Measurements from ENCODE around the gene MYH14. TPM values are rescaled to one million over a fixed set of nuclear protein-coding genes. Genes with fewer than 3 reads are reported as not detected.

Gene MYH14
- total and polyA plus RNA-seq, 2 of the 8 experiments (the other 6 are each of a cell fraction or from before 2014, with no cell fraction given), result 17.3 to 28.6 TPM

DNA sequence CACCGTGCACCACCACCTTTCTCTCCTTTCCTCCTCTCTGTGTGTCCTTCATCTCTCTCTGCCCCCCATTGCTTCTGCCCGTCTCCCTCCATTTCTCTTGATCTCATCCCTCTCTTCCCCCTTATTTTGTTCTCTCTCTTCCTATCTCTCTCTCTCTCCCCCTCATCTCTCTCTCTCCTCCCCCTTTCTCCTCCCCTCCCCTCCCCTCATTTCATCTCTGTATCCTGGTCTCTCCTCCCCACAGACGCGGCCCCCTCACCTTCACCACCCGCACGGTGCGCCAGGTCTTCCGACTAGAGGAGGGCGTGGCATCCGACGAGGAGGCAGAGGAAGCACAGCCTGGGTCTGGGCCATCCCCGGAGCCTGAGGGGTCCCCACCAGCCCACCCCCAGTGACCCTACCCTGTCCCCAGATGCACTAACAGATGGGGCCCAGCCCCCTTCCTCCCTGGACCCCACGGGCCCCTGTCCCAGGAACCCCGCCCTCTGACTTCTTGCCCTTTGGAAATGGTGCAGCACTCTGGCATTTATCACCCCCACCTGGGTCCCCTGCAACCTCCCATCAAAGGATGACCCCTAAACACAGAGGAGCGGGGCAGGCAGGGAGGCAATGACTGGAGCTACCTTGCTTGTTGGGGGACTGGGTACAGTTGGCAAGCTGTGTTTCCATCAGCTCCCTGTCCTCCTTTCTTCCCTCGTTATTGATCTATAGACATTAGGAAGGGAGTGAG, 106.1 kb downstream of the MYH14 start:
- no peak overlapping the region for H3K18ac ChIP-seq (ENCODE audit: extremely low read depth, low read length)
- DNase-seq (ENCODE audit: low read depth in 1 of 2, low spot score in 2 of 2), result no peak
- H2BK120ac ChIP-seq (replicated peaks; ENCODE audit: low read depth, low read length), result no peak overlapping the region
- peaks cover 5 to 12% (median 9%) of the 10 kb centered on the region in 4 experiments for H3K4me1 ChIP-seq (replicated peaks in 1 of 4; ENCODE audit: control insufficient read depth in 3 of 4, insufficient read depth in 4 of 4, low read length in 3 of 4)
- 0 out of 2 replicates have a peak overlapping the region, but pooled peaks have one; percentile 31 for H2BK15ac ChIP-seq (ENCODE audit: low read length)
- no peak overlapping the region for H3K27ac ChIP-seq (ENCODE audit: low read depth, low read length)
- H2AFZ ChIP-seq (ENCODE audit: low read length), result no peak overlapping the region
- 0 out of 2 replicates have a peak overlapping the region, but pooled peaks have one; percentile 14 for H2BK12ac ChIP-seq (ENCODE audit: low read depth, low read length)
- H4K8ac ChIP-seq (ENCODE audit: extremely low read depth, insufficient read depth, low read length), result no peak overlapping the region
- no peak for TF ChIP-seq CBX5 (IDR thresholded peaks at IDR 0.05; ENCODE audit: low read depth, low read length)
- no peak for FAIRE-seq
- H4K5ac ChIP-seq (ENCODE audit: insufficient read length, low read depth, low read length), result no peak overlapping the region
- H3K14ac ChIP-seq (ENCODE audit: insufficient read length), result no peak overlapping the region
- H3K27me3 ChIP-seq (replicated peaks in 1 of 4; ENCODE audit: control insufficient read depth in 3 of 4, extremely low read depth in 1 of 4, insufficient read depth in 3 of 4, low read length in 3 of 4), result peaks cover 0 to 17% (median 1%) of the 10 kb centered on the region in 4 experiments; a peak in 3 of 7 replicates
- no peak overlapping the region for H3K23ac ChIP-seq (ENCODE audit: insufficient read length)
- no peak overlapping the region for H4K91ac ChIP-seq (replicated peaks; ENCODE audit: insufficient read length, low read length)
- H3K79me1 ChIP-seq (ENCODE audit: low read depth, low read length), result no peaks in the 10 kb centered on the region
- H3K4ac ChIP-seq (replicated peaks; ENCODE audit: insufficient read length, low read depth, low read length), result no peak overlapping the region
- H3K4me3 ChIP-seq (ENCODE audit: extremely low read depth in 1 of 4, insufficient read depth in 2 of 4, low read depth in 3 of 4, low read length in 4 of 4), result no peak overlapping the region
- ChIA-PET POLR2A (ENCODE audit: partially characterized antibody) (interaction anchor here (0.9 to 1.2 kb wide), 4 partner anchors 9 to 75 kb away, joined by 3 to 5 read pairs (median 3); no protein-coding TSS in a partner anchor), CTCF (ENCODE audit: partially characterized antibody) (interaction anchor here (1.0 to 1.8 kb wide), 2 partner anchors 10 to 41 kb away, joined by 3 to 4 read pairs; no protein-coding TSS in a partner anchor)
- H3K4me2 ChIP-seq (ENCODE audit: insufficient read depth in 1 of 2, low read depth in 2 of 2, low read length in 2 of 2), result no peak overlapping the region
- peaks cover 16% of the 10 kb centered on the region for H3K23me2 ChIP-seq (ENCODE audit: low read depth, low read length)
- H2BK5ac ChIP-seq (ENCODE audit: low read depth, low read length), result no peak overlapping the region
- H2AK5ac ChIP-seq (ENCODE audit: low read depth, low read length), result no peak overlapping the region
- H2BK20ac ChIP-seq (ENCODE audit: low read length), result no peak overlapping the region
- H3K79me2 ChIP-seq (ENCODE audit: control insufficient read depth in 1 of 2, insufficient read depth in 2 of 2, low read length in 2 of 2), result no peaks in the 10 kb centered on the region
- WGBS, 2 experiments (ENCODE audit: extremely low coverage in 1 of 2, insufficient coverage in 1 of 2, insufficient read length in 1 of 2, insufficient replicate concordance in 2 of 2, low coverage in 1 of 2, low lambda C conversion rate in 2 of 2, missing lambda C conversion rate in 1 of 2), result 91% methylated on average over 4 of the region's 16 CpGs; no CpG with 5 or more reads in 1 of the 2 experiments
- peaks cover 0 to 17% (median 0%) of the 10 kb centered on the region in 4 experiments; a peak in 3 of 8 replicates for H3K36me3 ChIP-seq (ENCODE audit: control insufficient read depth in 2 of 4, insufficient read depth in 4 of 4, low read length in 3 of 4)
- H3K9ac ChIP-seq (replicated peaks in 1 of 4; ENCODE audit: extremely low read depth in 1 of 4, low read depth in 3 of 4, low read length in 3 of 4), result no peak overlapping the region
- no peaks in the 10 kb centered on the region for H4K20me1 ChIP-seq (replicated peaks in 1 of 2; ENCODE audit: control insufficient read depth in 1 of 2, insufficient read depth in 2 of 2, low read length in 2 of 2)
- H3K56ac ChIP-seq (replicated peaks; ENCODE audit: insufficient read length, low read depth, low read length), result no peak overlapping the region
- peaks cover 15 to 20% of the 10 kb centered on the region in 2 experiments; a peak in 3 of 4 replicates for H3K9me3 ChIP-seq (ENCODE audit: insufficient read depth in 2 of 2, low read depth in 1 of 2, low read length in 1 of 2)
